HG03039 (cell line): ENCODE results near the gene DDB1.
A peak's percentile ranks its signal among the peaks of the same experiment; 100 is the strongest.

Source experiments
- ATAC-seq: cut with Tn5 transposase; IDR thresholded peaks from one replicate; pipeline ENCODE4 v1.9.1; 2021; ENCODE audit warnings: mild to moderate bottlenecking, moderate library complexity; ENCODE audit not compliant: unreplicated experiment

Gene DDB1

GRCh38 chr11:61357233-61357893 is 24.5 kb upstream of the DDB1 start:
- peak; percentile 33 for ATAC-seq

GRCh38 chr11:61356706-61357105 is 23.8 kb upstream of the DDB1 start:
- ATAC-seq: no peak

- ATAC-seq: no peak
Observed at GRCh38 chr11:61354208-61354607, 21.3 kb upstream of the DDB1 start.

- ATAC-seq: no peak
Observed at GRCh38 chr11:61353131-61354067, 20.5 kb upstream of the DDB1 start.

- no peak for ATAC-seq
Observed at GRCh38 chr11:61352038-61352437, 19.1 kb upstream of the DDB1 start.

GRCh38 chr11:61350803-61351202 is 17.9 kb upstream of the DDB1 start:
- no peak for ATAC-seq

GRCh38 chr11:61350336-61350735 is 17.4 kb upstream of the DDB1 start:
- ATAC-seq: no peak

GRCh38 chr11:61349916-61350315 is 17.0 kb upstream of the DDB1 start:
- no peak for ATAC-seq

- no peak for ATAC-seq
Observed at GRCh38 chr11:61349189-61349751, 16.4 kb upstream of the DDB1 start.

GRCh38 chr11:61347916-61348461 is 15.1 kb upstream of the DDB1 start:
- ATAC-seq: no peak

- no peak for ATAC-seq
Observed at GRCh38 chr11:61345954-61346843, 13.3 kb upstream of the DDB1 start.

GRCh38 chr11:61345170-61345610 is 12.3 kb upstream of the DDB1 start:
- ATAC-seq: no peak

GRCh38 chr11:61343792-61344745 is 11.2 kb upstream of the DDB1 start:
- no peak for ATAC-seq

- no peak for ATAC-seq
Observed at GRCh38 chr11:61342207-61342803, 9.4 kb upstream of the DDB1 start.

GRCh38 chr11:61341706-61342105 is 8.8 kb upstream of the DDB1 start:
- ATAC-seq: no peak

- ATAC-seq: no peak
Observed at GRCh38 chr11:61340979-61341378, 8.1 kb upstream of the DDB1 start.

- no peak for ATAC-seq
Observed at GRCh38 chr11:61339490-61339878, 6.6 kb upstream of the DDB1 start.

GRCh38 chr11:61338783-61339489 is 6.0 kb upstream of the DDB1 start:
- ATAC-seq: no peak
